ENCODE measurements around the gene TNXB.
A peak's percentile ranks its signal among the peaks of the same experiment; 100 is the strongest.

The TNXB gene

GRCh38 chr6:32123681-32124080, 14.5 kb upstream of the TNXB start:
- no peaks in the 10 kb centered on the region for H3K27me3 ChIP-seq (ENCODE audit: control insufficient read depth in 1 of 2, insufficient read depth in 2 of 2, low read length in 2 of 2)
- no peak overlapping the region for H3K9ac ChIP-seq (ENCODE audit: low read depth in 1 of 2, low read length in 2 of 2)
- no peak overlapping the region for H3K4me3 ChIP-seq (ENCODE audit: low read depth in 1 of 2, low read length in 2 of 2)
- peaks cover 13 to 23% of the 10 kb centered on the region in 2 donors for H3K4me1 ChIP-seq (ENCODE audit: control insufficient read depth in 1 of 2, insufficient read depth in 2 of 2, low read length in 2 of 2)
- H3K36me3 ChIP-seq (ENCODE audit: control insufficient read depth in 1 of 2, insufficient read depth in 2 of 2, low read length in 2 of 2) = peaks cover 27 to 51% of the 10 kb centered on the region in 2 donors
- no peaks in the 10 kb centered on the region for H3K9me3 ChIP-seq (ENCODE audit: control insufficient read depth in 1 of 2, low read length in 2 of 2)
- no peak overlapping the region for H3K27ac ChIP-seq (ENCODE audit: low read depth, low read length)

- H3K4me1 ChIP-seq (ENCODE audit: control insufficient read depth in 1 of 2, insufficient read depth in 2 of 2, low read length in 2 of 2) = peaks cover 0 to 13% of the 10 kb centered on the region in 2 donors
- H3K27ac ChIP-seq (ENCODE audit: low read depth, low read length) = no peak overlapping the region
These were observed 11.5 kb upstream of the TNXB start for GRCh38 chr6:32120573-32121059.

GRCh38 chr6:32118782-32119628, 9.9 kb upstream of the TNXB start:
- Histone ChIP-seq H3K4me1 (ENCODE audit: control insufficient read depth in 1 of 2, insufficient read depth in 2 of 2, low read length in 2 of 2) (peaks cover 0 to 13% of the 10 kb centered on the region in 2 donors), H3K9ac (ENCODE audit: low read depth in 1 of 2, low read length in 2 of 2) (peak overlapping the region; percentile 40 to 45), H3K4me3 (ENCODE audit: low read depth in 1 of 2, low read length in 2 of 2) (peak overlapping the region in 1 of 2 donors; percentile 65), H3K27ac (ENCODE audit: low read depth, low read length) (peak overlapping the region; percentile 43), H3K27me3 (ENCODE audit: control insufficient read depth in 1 of 2, insufficient read depth in 2 of 2, low read length in 2 of 2) (no peaks in the 10 kb centered on the region), H3K36me3 (ENCODE audit: control insufficient read depth in 1 of 2, insufficient read depth in 2 of 2, low read length in 2 of 2) (peaks cover 45 to 71% of the 10 kb centered on the region in 2 donors), H3K9me3 (ENCODE audit: control insufficient read depth in 1 of 2, low read length in 2 of 2) (no peaks in the 10 kb centered on the region)

More at GRCh38 chr6:32120573-32121059, 11.5 kb upstream of the TNXB start:
- Histone ChIP-seq H3K4me3 (ENCODE audit: low read depth in 1 of 2, low read length in 2 of 2) (no peak overlapping the region), H3K27me3 (ENCODE audit: control insufficient read depth in 1 of 2, insufficient read depth in 2 of 2, low read length in 2 of 2) (no peaks in the 10 kb centered on the region), H3K9ac (ENCODE audit: low read depth in 1 of 2, low read length in 2 of 2) (no peak overlapping the region), H3K9me3 (ENCODE audit: control insufficient read depth in 1 of 2, low read length in 2 of 2) (no peaks in the 10 kb centered on the region), H3K36me3 (ENCODE audit: control insufficient read depth in 1 of 2, insufficient read depth in 2 of 2, low read length in 2 of 2) (peaks cover 42 to 73% of the 10 kb centered on the region in 2 donors)

GRCh38 chr6:32117461-32117860, 8.3 kb upstream of the TNXB start:
- Histone ChIP-seq H3K9me3 (ENCODE audit: control insufficient read depth in 1 of 2, low read length in 2 of 2) (no peaks in the 10 kb centered on the region), H3K36me3 (ENCODE audit: control insufficient read depth in 1 of 2, insufficient read depth in 2 of 2, low read length in 2 of 2) (peaks cover 45 to 60% of the 10 kb centered on the region in 2 donors), H3K4me3 (ENCODE audit: low read depth in 1 of 2, low read length in 2 of 2) (no peak overlapping the region), H3K4me1 (ENCODE audit: control insufficient read depth in 1 of 2, insufficient read depth in 2 of 2, low read length in 2 of 2) (peaks cover 9 to 19% of the 10 kb centered on the region in 2 donors), H3K9ac (ENCODE audit: low read depth in 1 of 2, low read length in 2 of 2) (no peak overlapping the region), H3K27ac (ENCODE audit: low read depth, low read length) (no peak overlapping the region), H3K27me3 (ENCODE audit: control insufficient read depth in 1 of 2, insufficient read depth in 2 of 2, low read length in 2 of 2) (no peaks in the 10 kb centered on the region)

- Histone ChIP-seq H3K4me3 (ENCODE audit: low read depth in 1 of 2, low read length in 2 of 2) (no peak overlapping the region), H3K4me1 (ENCODE audit: control insufficient read depth in 1 of 2, insufficient read depth in 2 of 2, low read length in 2 of 2) (peaks cover 9 to 19% of the 10 kb centered on the region in 2 donors), H3K9me3 (ENCODE audit: control insufficient read depth in 1 of 2, low read length in 2 of 2) (no peaks in the 10 kb centered on the region), H3K27me3 (ENCODE audit: control insufficient read depth in 1 of 2, insufficient read depth in 2 of 2, low read length in 2 of 2) (no peaks in the 10 kb centered on the region), H3K36me3 (ENCODE audit: control insufficient read depth in 1 of 2, insufficient read depth in 2 of 2, low read length in 2 of 2) (peaks cover 40 to 54% of the 10 kb centered on the region in 2 donors), H3K9ac (ENCODE audit: low read depth in 1 of 2, low read length in 2 of 2) (no peak overlapping the region), H3K27ac (ENCODE audit: low read depth, low read length) (no peak overlapping the region)
These were observed 7.5 kb upstream of the TNXB start for GRCh38 chr6:32116674-32117073.

GRCh38 chr6:32115623-32116022, 6.5 kb upstream of the TNXB start:
- Histone ChIP-seq H3K36me3 (ENCODE audit: control insufficient read depth in 1 of 2, insufficient read depth in 2 of 2, low read length in 2 of 2) (peaks cover 30 to 43% of the 10 kb centered on the region in 2 donors), H3K9ac (ENCODE audit: low read depth in 1 of 2, low read length in 2 of 2) (no peak overlapping the region), H3K9me3 (ENCODE audit: control insufficient read depth in 1 of 2, low read length in 2 of 2) (no peaks in the 10 kb centered on the region), H3K4me3 (ENCODE audit: low read depth in 1 of 2, low read length in 2 of 2) (no peak overlapping the region), H3K4me1 (ENCODE audit: control insufficient read depth in 1 of 2, insufficient read depth in 2 of 2, low read length in 2 of 2) (peaks cover 12 to 25% of the 10 kb centered on the region in 2 donors), H3K27ac (ENCODE audit: low read depth, low read length) (no peak overlapping the region), H3K27me3 (ENCODE audit: control insufficient read depth in 1 of 2, insufficient read depth in 2 of 2, low read length in 2 of 2) (no peaks in the 10 kb centered on the region)

- Histone ChIP-seq H3K27me3 (ENCODE audit: control insufficient read depth in 1 of 2, insufficient read depth in 2 of 2, low read length in 2 of 2) (no peaks in the 10 kb centered on the region), H3K27ac (ENCODE audit: low read depth, low read length) (no peak overlapping the region), H3K4me1 (ENCODE audit: control insufficient read depth in 1 of 2, insufficient read depth in 2 of 2, low read length in 2 of 2) (peaks cover 19 to 31% of the 10 kb centered on the region in 2 donors), H3K36me3 (ENCODE audit: control insufficient read depth in 1 of 2, insufficient read depth in 2 of 2, low read length in 2 of 2) (peaks cover 28 to 39% of the 10 kb centered on the region in 2 donors), H3K9ac (ENCODE audit: low read depth in 1 of 2, low read length in 2 of 2) (no peak overlapping the region), H3K4me3 (ENCODE audit: low read depth in 1 of 2, low read length in 2 of 2) (no peak overlapping the region), H3K9me3 (ENCODE audit: control insufficient read depth in 1 of 2, low read length in 2 of 2) (no peaks in the 10 kb centered on the region)
These were observed 5.7 kb upstream of the TNXB start for GRCh38 chr6:32114796-32115195.

- peaks cover 27% of the 10 kb centered on the region in 2 donors for H3K4me1 ChIP-seq (ENCODE audit: control insufficient read depth in 1 of 2, insufficient read depth in 2 of 2, low read length in 2 of 2)
- H3K36me3 ChIP-seq (ENCODE audit: control insufficient read depth in 1 of 2, insufficient read depth in 2 of 2, low read length in 2 of 2) = peaks cover 24 to 35% of the 10 kb centered on the region in 2 donors
- H3K9ac ChIP-seq (ENCODE audit: low read depth in 1 of 2, low read length in 2 of 2) = peak overlapping the region; percentile 26 to 32
- no peaks in the 10 kb centered on the region for H3K27me3 ChIP-seq (ENCODE audit: control insufficient read depth in 1 of 2, insufficient read depth in 2 of 2, low read length in 2 of 2)
- H3K4me3 ChIP-seq (ENCODE audit: low read depth in 1 of 2, low read length in 2 of 2) = no peak overlapping the region
- H3K9me3 ChIP-seq (ENCODE audit: control insufficient read depth in 1 of 2, low read length in 2 of 2) = no peaks in the 10 kb centered on the region
- no peak overlapping the region for H3K27ac ChIP-seq (ENCODE audit: low read depth, low read length)
These were observed 4.5 kb upstream of the TNXB start for GRCh38 chr6:32113386-32114352.

- no peaks in the 10 kb centered on the region for H3K27me3 ChIP-seq (ENCODE audit: control insufficient read depth in 1 of 2, insufficient read depth in 2 of 2, low read length in 2 of 2)
- H3K9ac ChIP-seq (ENCODE audit: low read depth in 1 of 2, low read length in 2 of 2) = no peak overlapping the region
- H3K36me3 ChIP-seq (ENCODE audit: control insufficient read depth in 1 of 2, insufficient read depth in 2 of 2, low read length in 2 of 2) = peaks cover 20 to 25% of the 10 kb centered on the region in 2 donors
- H3K4me3 ChIP-seq (ENCODE audit: low read depth in 1 of 2, low read length in 2 of 2) = no peak overlapping the region
- peaks cover 34 to 37% of the 10 kb centered on the region in 2 donors for H3K4me1 ChIP-seq (ENCODE audit: control insufficient read depth in 1 of 2, insufficient read depth in 2 of 2, low read length in 2 of 2)
- H3K9me3 ChIP-seq (ENCODE audit: control insufficient read depth in 1 of 2, low read length in 2 of 2) = no peaks in the 10 kb centered on the region
- H3K27ac ChIP-seq (ENCODE audit: low read depth, low read length) = no peak overlapping the region
These were observed 3.4 kb upstream of the TNXB start for GRCh38 chr6:32112431-32112980.

Measured in duodenal mucosa (tissue), 2 donors.